Tibial artery (tissue), 4 donors: ENCODE data around the gene OPRL1.

Source experiments
- DNase-seq, 2 donors: peaks; one replicate each; pipeline ENCODE4 v3.0.0-alpha.2; 2019
- H3K27ac ChIP-seq, 2 donors: fragments of 200-600 bp; sonication (generic) in 1 of 2; 1 replicate in 1 of 2; 2 replicates in 1 of 2; pipeline ENCODE4 v1.5.1; 2018 to 2019; ENCODE audit warnings: mild to moderate bottlenecking in 1 of 2
- H3K27me3 ChIP-seq, 2 donors: fragments of 200-600 bp; sonication (generic) in 1 of 2; one replicate each; pipeline versions ENCODE4 v1.5.1 to v1.6.0; 2016 to 2019
- H3K36me3 ChIP-seq, 3 donors: fragments of 200-600 bp; sonication (generic) in 2 of 3; one replicate each; pipeline ENCODE4 v1.5.1; 2016 to 2019; ENCODE audit warnings: mild to moderate bottlenecking in 2 of 3
- H3K4me1 ChIP-seq, 4 donors: fragments of 200-600 bp; sonication (generic) in 2 of 4; 1 replicate in 3 of 4; 2 replicates in 1 of 4; pipeline ENCODE4 v1.5.1; 2016 to 2019
- H3K4me3 ChIP-seq, 2 donors: fragments of 200-600 bp; sonication (generic) in 1 of 2; 1 replicate in 1 of 2; 2 replicates in 1 of 2; pipeline ENCODE4 v1.5.1; 2018 to 2019; ENCODE audit warnings: mild to moderate bottlenecking in 2 of 2
- H3K9me3 ChIP-seq, 3 donors: fragments of 200-600 bp; sonication (generic) in 1 of 3; one replicate each; pipeline ENCODE4 v1.5.1; 2016 to 2019
- intact Hi-C: fragments of 100-400 bp; cut with DNase I; formaldehyde crosslinking; loops from one replicate; pipeline ENCODE4 v1.15.0; 2023; ENCODE audit warnings: low total_unique reads
- TF ChIP-seq, protein P1 (sequence below), 2 experiments: fragments of 200-600 bp in 1 of 2; fragments of 450-650 bp in 1 of 2; IDR thresholded peaks; one replicate each; pipeline ENCODE4 v1.5.1; 2017 to 2019; ENCODE audit warnings: antibody characterized with exemption in 2 of 2, mild to moderate bottlenecking in 1 of 2, moderate library complexity in 1 of 2

OPRL1 gene

DNA sequence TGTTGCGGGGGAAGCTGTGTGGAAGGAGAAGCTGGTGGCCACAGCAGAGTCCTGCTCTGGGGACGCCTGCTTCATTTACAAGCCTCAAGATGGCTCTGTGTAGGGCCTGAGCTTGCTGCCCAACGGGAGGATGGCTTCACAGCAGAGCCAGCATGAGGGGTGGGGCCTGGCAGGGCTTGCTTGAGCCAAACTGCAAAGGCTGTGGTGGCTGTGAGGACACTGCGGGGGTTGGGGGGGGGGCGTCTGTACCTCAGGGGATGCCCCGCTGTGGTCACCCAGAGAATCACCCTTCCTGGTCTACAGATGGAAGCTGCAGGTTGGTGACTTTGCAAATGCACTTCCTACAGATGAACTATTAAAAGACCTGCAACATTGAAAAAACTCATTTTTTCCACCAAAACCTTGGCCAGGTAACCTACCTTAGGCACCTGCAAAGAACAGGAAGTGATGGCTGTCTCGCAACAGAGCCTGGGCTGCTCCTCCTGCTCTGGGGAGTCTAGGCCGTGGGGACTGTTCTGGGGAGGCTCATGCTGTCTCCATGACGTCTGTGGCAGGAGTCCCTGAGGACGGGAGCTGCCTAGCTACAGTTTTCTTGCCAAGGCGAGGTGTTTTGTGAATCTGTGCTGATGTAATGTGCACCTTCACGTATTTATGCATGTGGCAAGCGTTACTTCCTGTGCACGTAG is 20.1 kb downstream of the OPRL1 start:
- Histone ChIP-seq H3K36me3 (peaks cover 0 to 17% (median 6%) of the 10 kb centered on the region in 3 donors), H3K4me3 (no peak overlapping the region), H3K9me3 (no peaks in the 10 kb centered on the region), H3K27me3 (peaks cover 0 to 82% of the 10 kb centered on the region in 2 donors), H3K27ac (no peak overlapping the region), H3K4me1 (peaks cover 0 to 11% (median 6%) of the 10 kb centered on the region in 4 donors)
- TF ChIP-seq, protein P1, sequence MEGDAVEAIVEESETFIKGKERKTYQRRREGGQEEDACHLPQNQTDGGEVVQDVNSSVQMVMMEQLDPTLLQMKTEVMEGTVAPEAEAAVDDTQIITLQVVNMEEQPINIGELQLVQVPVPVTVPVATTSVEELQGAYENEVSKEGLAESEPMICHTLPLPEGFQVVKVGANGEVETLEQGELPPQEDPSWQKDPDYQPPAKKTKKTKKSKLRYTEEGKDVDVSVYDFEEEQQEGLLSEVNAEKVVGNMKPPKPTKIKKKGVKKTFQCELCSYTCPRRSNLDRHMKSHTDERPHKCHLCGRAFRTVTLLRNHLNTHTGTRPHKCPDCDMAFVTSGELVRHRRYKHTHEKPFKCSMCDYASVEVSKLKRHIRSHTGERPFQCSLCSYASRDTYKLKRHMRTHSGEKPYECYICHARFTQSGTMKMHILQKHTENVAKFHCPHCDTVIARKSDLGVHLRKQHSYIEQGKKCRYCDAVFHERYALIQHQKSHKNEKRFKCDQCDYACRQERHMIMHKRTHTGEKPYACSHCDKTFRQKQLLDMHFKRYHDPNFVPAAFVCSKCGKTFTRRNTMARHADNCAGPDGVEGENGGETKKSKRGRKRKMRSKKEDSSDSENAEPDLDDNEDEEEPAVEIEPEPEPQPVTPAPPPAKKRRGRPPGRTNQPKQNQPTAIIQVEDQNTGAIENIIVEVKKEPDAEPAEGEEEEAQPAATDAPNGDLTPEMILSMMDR (IDR thresholded peaks at IDR 0.05): no peak
- intact Hi-C loops: no loop called here
- no peak for DNase-seq

DNA sequence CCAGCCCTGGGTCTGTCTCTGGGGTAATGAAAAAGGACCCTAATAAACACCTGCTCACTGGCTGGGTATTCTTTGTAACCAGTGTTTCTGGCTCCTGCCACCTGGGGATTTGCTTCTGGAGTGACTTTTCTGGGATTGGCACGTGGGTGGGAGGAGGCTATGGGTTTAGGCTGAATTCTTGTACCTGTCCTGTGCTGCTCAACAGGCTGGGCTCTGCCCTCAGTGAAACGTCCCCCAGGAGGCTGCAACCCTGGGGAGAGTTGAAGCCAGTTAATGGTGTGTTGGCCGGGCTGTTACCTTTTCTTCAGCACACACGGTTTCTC is 20.6 kb downstream of the OPRL1 start:
- DNase-seq: no peak
- Histone ChIP-seq H3K4me1 (peaks cover 0 to 11% (median 6%) of the 10 kb centered on the region in 4 donors), H3K27me3 (peaks cover 0 to 79% of the 10 kb centered on the region in 2 donors), H3K9me3 (no peaks in the 10 kb centered on the region), H3K36me3 (peaks cover 0 to 17% (median 6%) of the 10 kb centered on the region in 3 donors), H3K27ac (no peak overlapping the region), H3K4me3 (no peak overlapping the region)
- intact Hi-C loops: no loop called here
- TF ChIP-seq, protein P1 (IDR thresholded peaks at IDR 0.05): no peak

DNA sequence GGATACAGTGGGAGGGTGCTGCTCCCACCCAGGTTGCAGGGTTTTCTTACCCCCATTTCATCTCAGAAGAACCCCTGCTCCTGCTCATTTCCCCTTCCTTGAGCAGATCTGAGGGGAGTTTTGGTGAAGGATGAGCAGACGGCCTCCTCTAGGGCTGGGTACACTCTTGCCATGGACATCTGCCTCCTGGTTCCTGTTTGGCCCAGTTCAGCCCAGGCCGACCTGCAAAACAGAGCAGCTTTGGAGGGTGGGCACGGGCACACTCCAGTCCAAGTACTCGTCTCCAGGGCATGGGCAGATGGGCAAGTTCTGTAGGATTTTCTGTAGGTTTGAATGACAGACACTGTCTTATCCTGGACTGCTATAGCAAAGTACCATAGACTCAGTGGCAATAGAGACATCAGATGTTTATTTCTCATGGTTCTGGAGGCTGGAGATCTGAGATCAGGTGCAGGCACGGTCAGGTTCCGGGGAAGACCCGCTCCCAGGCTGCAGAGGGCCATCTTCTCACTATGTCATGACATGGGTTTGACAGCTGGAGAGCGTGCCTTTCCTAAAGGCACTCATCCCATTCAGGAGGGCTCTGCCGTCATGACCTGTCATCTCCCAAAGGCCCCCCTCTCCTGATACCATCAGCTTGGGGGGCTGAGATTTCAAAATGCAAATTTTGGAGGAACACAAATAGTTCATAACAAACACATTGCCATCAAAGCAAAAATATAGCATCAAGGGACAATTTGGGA is 21.2 kb downstream of the OPRL1 start:
- TF ChIP-seq, protein P1 (IDR thresholded peaks at IDR 0.05): no peak
- no peak overlapping the region for H3K27ac ChIP-seq
- H3K27me3 ChIP-seq: peaks cover 0 to 73% of the 10 kb centered on the region in 2 donors
- no peak for DNase-seq
- H3K4me3 ChIP-seq: no peak overlapping the region
- intact Hi-C loops: no loop called here
- H3K9me3 ChIP-seq: no peaks in the 10 kb centered on the region
- peaks cover 0 to 17% (median 6%) of the 10 kb centered on the region in 3 donors for H3K36me3 ChIP-seq
- H3K4me1 ChIP-seq: peaks cover 0 to 11% (median 6%) of the 10 kb centered on the region in 4 donors

DNA sequence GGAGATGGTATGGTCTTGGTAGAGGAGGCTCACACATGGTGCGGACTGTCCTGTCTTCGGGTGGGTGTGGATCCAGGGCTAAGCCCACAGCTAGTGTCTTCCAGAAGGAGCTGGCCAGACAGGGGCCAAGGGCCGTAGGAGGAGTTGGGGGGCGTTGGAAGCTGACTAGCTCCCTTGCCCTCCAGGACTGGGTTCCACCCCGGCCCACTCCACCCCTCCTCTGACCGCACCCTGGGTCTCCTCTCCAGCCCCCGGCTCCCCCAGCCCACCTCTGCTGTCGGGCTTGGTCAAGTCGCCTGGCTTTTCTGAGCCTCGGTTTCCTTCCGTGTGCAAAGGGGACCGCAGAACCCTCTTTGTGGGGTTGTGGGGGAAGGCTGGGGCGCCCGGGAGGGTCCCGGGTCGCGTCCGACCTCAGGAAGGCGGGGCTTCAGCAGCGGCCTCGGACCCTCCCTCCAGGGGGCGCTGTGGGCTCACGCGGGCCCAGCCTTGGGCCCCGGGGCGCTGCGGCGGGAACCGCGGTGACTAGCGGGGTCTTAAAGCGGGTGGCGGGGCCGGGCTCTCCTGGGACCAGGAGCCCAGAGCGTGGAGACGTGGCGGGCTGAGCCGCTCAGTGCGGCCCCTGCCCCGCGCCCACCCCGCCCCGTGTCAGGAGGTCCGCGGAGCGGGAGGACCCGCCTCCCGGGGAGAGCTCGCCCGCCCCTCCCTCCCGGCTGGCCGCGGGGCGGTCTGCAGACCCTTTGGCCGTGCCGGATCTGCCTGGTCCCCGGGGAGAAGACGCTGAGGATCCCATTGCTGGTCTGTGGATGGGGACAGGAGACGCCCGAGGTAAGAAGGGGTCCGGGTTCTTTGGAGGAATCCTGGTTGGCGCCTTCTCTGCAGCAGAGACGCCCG is 22.1 kb downstream of the OPRL1 start:
- H3K27me3 ChIP-seq: peaks cover 0 to 72% of the 10 kb centered on the region in 2 donors
- H3K9me3 ChIP-seq: no peaks in the 10 kb centered on the region
- peaks cover 0 to 11% (median 6%) of the 10 kb centered on the region in 4 donors for H3K4me1 ChIP-seq
- H3K27ac ChIP-seq: no peak overlapping the region
- H3K36me3 ChIP-seq: peaks cover 0 to 17% (median 6%) of the 10 kb centered on the region in 3 donors
- TF ChIP-seq, protein P1 (IDR thresholded peaks at IDR 0.05): peak; percentile 10 to 31
- H3K4me3 ChIP-seq: peak overlapping the region; percentile 10 to 28
- DNase-seq: no peak
- intact Hi-C loops: no loop called here

DNA sequence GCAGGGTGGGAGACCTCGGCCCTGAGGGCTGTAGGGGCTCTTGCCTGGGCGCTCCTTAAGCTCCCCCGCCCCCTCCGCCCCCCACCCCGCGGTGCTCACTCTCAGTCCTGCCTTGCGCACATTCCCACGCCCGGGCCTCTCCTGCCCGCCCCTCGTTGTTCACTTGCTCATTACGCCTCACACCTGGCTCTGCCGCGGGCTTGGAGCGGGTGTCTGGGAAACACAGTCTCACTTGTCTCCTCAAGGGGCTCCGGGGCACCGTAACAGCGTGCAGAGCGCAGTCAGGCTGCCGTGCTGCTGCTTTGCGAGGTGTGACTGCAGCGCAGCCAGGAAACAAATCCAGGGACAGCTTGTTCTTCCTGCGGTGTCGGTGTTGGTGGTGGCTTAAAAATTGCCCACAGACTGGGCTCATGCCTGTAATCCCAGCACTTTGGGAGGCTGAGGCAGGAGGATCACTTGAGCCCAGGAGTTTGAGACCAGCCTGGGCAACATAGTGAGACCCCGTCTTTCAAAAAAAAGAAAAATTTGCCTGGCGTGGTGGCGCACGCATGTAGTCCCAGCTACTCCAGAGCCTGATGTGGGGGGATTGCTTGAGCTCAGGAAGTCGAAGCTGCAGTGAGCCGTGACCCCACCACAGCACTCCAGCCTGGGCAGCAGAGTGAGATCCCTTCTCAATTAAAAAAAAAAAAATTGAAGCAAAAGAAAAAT is 22.9 kb downstream of the OPRL1 start:
- TF ChIP-seq, protein P1 (IDR thresholded peaks at IDR 0.05): no peak
- no peak for DNase-seq
- Histone ChIP-seq H3K36me3 (peaks cover 0 to 17% (median 6%) of the 10 kb centered on the region in 3 donors), H3K27me3 (peaks cover 0 to 78% of the 10 kb centered on the region in 2 donors), H3K27ac (no peak overlapping the region), H3K4me1 (peaks cover 0 to 11% (median 6%) of the 10 kb centered on the region in 4 donors), H3K4me3 (no peak overlapping the region), H3K9me3 (no peaks in the 10 kb centered on the region)
- intact Hi-C loops: no loop called here
